Upper lobe of right lung (tissue), 1 donor: ENCODE results near the gene TPX2. TPM values are rescaled to one million over a fixed set of nuclear protein-coding genes. Genes with fewer than 3 reads are reported as not detected.

ENCODE experiments used
- ATAC-seq: fragments of 200-7000 bp; cut with Tn5 transposase; one replicate; pipeline ENCODE4 v1.9.1; 2020; ENCODE audit warnings: mild to moderate bottlenecking, moderate library complexity
- DNase-seq: peaks from one replicate; pipeline ENCODE4 v3.0.0-alpha.2; 2020
- H3K27ac ChIP-seq: fragments of 200-600 bp; one replicate; pipeline ENCODE4 v1.8.0; 2022
- H3K27me3 ChIP-seq: fragments of 200-600 bp; one replicate; pipeline ENCODE4 v1.8.0; 2022; ENCODE audit warnings: mild to moderate bottlenecking
- H3K36me3 ChIP-seq: fragments of 200-600 bp; one replicate; pipeline ENCODE4 v1.8.0; 2022
- H3K4me1 ChIP-seq: fragments of 200-600 bp; one replicate; pipeline ENCODE4 v1.8.0; 2022
- H3K4me3 ChIP-seq: fragments of 200-600 bp; one replicate; pipeline ENCODE4 v1.8.0; 2022; ENCODE audit warnings: mild to moderate bottlenecking
- H3K9me3 ChIP-seq: fragments of 200-600 bp; one replicate; pipeline ENCODE4 v1.8.0; 2022
- intact Hi-C: fragments of 100-400 bp; cut with DNase I; formaldehyde crosslinking; loops from one replicate; pipeline ENCODE4 v1.11.0; 2022
- total RNA-seq: library from RNA; stranded (reverse); fragmentation: NEBNext Ultra II Directional; extraction: Animal tissue kit (Norgen Biotek cat#: 25700); gene quantifications from one replicate; pipeline ENCODE4 v1.2.1, GENCODE V29; 2021
- TF ChIP-seq, protein P1 (sequence below): fragments of 200-600 bp; IDR thresholded peaks from one replicate; pipeline ENCODE4 v1.8.0; 2022; ENCODE audit warnings: antibody characterized with exemption
- donor health status: DM: no; HTN: yes; CAD: no; lungs with severe emphysema.

Gene TPX2
- total RNA-seq, 1 donor from 2014 or later: 1.6 TPM

GRCh38 chr20:31790401-31790800 lies 51.3 kb downstream of the TPX2 start:
- TF ChIP-seq, protein P1, sequence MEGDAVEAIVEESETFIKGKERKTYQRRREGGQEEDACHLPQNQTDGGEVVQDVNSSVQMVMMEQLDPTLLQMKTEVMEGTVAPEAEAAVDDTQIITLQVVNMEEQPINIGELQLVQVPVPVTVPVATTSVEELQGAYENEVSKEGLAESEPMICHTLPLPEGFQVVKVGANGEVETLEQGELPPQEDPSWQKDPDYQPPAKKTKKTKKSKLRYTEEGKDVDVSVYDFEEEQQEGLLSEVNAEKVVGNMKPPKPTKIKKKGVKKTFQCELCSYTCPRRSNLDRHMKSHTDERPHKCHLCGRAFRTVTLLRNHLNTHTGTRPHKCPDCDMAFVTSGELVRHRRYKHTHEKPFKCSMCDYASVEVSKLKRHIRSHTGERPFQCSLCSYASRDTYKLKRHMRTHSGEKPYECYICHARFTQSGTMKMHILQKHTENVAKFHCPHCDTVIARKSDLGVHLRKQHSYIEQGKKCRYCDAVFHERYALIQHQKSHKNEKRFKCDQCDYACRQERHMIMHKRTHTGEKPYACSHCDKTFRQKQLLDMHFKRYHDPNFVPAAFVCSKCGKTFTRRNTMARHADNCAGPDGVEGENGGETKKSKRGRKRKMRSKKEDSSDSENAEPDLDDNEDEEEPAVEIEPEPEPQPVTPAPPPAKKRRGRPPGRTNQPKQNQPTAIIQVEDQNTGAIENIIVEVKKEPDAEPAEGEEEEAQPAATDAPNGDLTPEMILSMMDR: no peak
- Histone ChIP-seq H3K4me3 (no peak overlapping the region), H3K36me3 (no peaks in the 10 kb centered on the region), H3K27me3 (no peaks in the 10 kb centered on the region), H3K9me3 (no peaks in the 10 kb centered on the region), H3K27ac (no peak overlapping the region), H3K4me1 (no peaks in the 10 kb centered on the region)
- intact Hi-C loops: no loop called here
- DNase-seq (no peak), ATAC-seq (no peak)

- intact Hi-C loops: no loop called here
- TF ChIP-seq, protein P1: no peak
- no peak for DNase-seq
- Histone ChIP-seq H3K4me1 (no peaks in the 10 kb centered on the region), H3K9me3 (no peaks in the 10 kb centered on the region), H3K36me3 (no peaks in the 10 kb centered on the region), H3K27ac (no peak overlapping the region), H3K4me3 (no peak overlapping the region), H3K27me3 (no peaks in the 10 kb centered on the region)
- ATAC-seq: no peak
Observed at GRCh38 chr20:31797364-31797763, 58.3 kb downstream of the TPX2 start.

- no peaks in the 10 kb centered on the region for H3K9me3 ChIP-seq
- DNase-seq (no peak), ATAC-seq (no peak)
- H3K36me3 ChIP-seq: no peaks in the 10 kb centered on the region
- H3K4me3 ChIP-seq: no peak overlapping the region
- no peaks in the 10 kb centered on the region for H3K4me1 ChIP-seq
- H3K27ac ChIP-seq: no peak overlapping the region
- TF ChIP-seq, protein P1: no peak
- no peaks in the 10 kb centered on the region for H3K27me3 ChIP-seq
- intact Hi-C loops: no loop called here
Observed at GRCh38 chr20:31801508-31801907, 62.4 kb downstream of the TPX2 start.

GRCh38 chr20:31803552-31804291 lies 64.6 kb downstream of the TPX2 start:
- no peaks in the 10 kb centered on the region for H3K4me1 ChIP-seq
- no peak for ATAC-seq
- no peak overlapping the region for H3K27ac ChIP-seq
- intact Hi-C loops: no loop called here
- TF ChIP-seq, protein P1: no peak
- H3K27me3 ChIP-seq: no peaks in the 10 kb centered on the region
- no peaks in the 10 kb centered on the region for H3K36me3 ChIP-seq
- no peak overlapping the region for H3K4me3 ChIP-seq
- DNase-seq: no peak
- H3K9me3 ChIP-seq: no peaks in the 10 kb centered on the region

- ATAC-seq (peak; percentile 31), DNase-seq (no peak)
- Histone ChIP-seq H3K36me3 (no peaks in the 10 kb centered on the region), H3K9me3 (no peaks in the 10 kb centered on the region), H3K4me1 (no peaks in the 10 kb centered on the region), H3K4me3 (no peak overlapping the region), H3K27me3 (no peaks in the 10 kb centered on the region), H3K27ac (no peak overlapping the region)
- intact Hi-C loops: no loop called here
- TF ChIP-seq, protein P1: no peak
Observed at GRCh38 chr20:31806564-31807355, 67.7 kb downstream of the TPX2 start.
